DMS53 (cell line): ENCODE measurements around the gene POLR3B.
A peak's percentile ranks its signal among the peaks of the same experiment; 100 is the strongest.
"Not testable (repeated sequence)": the region's sequence is repeated elsewhere in the genome, so short reads cannot be mapped to it uniquely, and the experiment has no call there.

Experiments
- DNase-seq: peaks from one replicate; lab custom pipeline; 2025; lab: John Stamatoyannopoulos, UW

POLR3B gene

DNA sequence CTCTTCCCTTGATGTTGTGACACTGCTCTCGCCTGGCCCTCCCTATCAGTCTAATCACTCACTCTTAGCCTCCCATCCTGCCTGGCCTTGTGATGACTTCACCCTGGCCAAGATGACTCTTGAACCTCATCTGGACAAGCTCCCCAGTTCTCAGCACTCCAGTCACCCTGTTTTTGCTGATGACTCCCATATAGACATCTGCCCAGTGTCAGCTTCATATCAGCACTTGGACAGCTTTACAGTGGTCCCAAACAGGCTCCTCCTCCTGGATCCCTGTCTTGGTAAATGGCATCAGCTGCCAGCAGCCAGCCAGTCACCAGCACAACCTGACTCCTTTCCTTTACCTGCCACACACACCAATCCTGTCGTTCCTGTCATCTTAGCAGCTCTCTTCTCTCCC lies 104.2 kb downstream of the POLR3B start:
- DNase-seq, result no peak

DNA sequence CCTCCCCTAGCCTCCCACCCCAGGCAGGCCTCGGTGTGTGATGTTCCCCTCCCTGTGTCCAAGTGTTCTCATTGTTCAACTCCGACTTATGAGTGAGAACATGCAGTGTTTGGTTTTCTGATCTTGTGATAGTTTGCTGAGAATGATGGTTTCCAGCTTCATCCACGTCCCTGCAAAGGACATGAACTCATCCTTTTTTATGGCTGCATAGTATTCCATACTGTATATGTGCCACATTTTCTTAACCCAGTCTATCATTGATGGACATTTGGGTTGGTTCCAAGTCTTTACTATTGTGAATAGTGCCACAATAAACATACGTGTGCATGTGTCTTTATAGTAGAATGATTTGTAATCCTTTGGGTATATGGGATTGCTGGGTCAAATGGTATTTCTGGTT lies 108.1 kb downstream of the POLR3B start:
- DNase-seq, result not testable (repeated sequence)

DNA sequence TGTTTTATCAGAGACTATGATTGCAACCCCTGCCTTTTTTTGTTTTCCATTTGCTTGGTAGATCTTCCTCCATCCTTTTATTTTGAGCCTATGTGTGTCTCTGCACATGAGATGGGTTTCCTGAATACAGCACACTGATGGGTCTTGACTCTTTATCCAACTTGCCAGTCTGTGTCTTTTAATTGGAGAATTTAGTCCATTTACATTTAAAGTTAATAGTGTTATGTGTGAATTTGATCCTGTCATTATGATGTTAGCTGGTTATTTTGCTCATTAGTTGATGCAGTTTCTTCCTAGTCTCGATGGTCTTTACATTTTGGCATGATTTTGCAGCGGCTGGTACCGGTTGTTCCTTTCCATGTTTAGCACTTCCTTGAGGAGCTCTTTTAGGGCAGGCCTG lies 118.1 kb downstream of the POLR3B start:
- not testable (repeated sequence) for DNase-seq

DNA sequence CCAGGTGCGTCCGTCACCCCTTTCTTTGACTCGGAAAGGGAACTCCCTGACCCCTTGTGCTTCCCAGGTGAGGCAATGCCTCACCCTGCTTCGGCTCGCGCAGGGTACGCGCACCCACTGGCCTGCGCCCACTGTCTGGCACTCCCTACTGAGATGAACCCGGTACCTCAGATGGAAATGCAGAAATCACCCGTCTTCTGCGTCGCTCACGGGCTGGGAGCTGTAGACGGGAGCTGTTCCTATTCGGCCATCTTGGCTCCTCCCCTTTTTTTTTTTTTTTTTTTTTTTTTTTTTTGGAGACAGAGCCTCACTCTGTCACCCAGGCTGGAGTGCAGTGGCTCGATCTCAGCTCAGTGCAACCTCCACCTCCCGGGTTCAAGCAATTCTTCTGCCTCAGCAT lies 120.1 kb downstream of the POLR3B start:
- peak; percentile 81 for DNase-seq

DNA sequence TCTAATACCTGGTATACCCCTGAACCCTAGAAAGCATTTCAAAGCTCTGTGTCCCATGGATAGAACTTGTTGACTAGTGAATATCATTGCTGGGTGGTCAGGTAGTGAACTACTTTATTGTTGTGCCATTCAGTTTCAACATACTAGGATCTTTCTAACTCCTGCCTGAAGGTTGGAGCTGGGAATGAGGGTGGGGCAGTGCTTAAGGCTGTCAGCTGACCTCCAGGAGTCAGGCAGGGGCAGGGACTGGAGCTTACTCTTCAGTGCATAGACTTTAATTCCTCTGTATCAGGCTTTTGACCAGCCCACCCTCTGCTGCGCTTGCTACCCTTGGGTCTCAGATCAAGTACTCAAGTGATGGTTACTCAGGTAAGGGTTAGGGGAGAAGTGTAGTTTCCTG lies 122.7 kb downstream of the POLR3B start:
- DNase-seq, result no peak

DNA sequence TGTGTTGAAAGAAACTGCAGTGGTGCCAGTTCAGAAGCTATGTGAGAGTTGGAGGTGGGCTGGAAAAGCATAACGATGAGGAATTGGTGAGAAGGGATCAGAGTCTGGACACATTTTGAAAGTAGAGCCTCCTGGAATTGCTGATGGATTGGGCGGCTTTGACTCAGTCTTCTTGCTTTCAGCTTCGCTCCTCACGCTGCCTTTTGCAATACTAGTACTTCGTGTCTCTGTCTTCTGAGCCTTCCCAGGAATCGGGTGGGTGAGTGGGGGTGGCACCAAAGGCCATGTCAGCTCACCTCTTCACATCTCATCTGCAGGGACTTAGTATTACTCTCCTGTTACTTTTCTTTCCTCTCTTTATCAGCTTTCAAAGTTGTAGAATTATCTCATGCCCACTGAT lies 123.7 kb downstream of the POLR3B start:
- DNase-seq, result no peak

DNA sequence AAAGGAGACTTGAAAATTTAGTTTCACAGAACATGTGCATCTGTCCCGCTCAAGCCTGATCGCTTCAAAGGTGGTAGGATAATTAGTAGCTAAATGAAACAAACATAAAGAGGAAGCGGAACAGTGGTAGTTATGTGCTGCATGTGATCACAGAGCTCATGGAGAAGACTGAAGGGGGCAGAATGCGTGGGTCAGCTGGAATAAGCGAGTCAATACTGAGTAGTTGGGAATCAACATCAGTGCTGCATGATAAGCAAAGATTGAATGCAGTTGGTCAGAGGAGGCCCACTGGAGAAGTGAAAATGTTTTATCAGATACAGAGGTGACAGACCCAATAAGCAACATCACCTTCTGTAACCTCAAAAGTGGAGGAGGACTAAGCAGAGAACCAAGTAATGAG lies 130.1 kb downstream of the POLR3B start:
- no peak for DNase-seq

DNA sequence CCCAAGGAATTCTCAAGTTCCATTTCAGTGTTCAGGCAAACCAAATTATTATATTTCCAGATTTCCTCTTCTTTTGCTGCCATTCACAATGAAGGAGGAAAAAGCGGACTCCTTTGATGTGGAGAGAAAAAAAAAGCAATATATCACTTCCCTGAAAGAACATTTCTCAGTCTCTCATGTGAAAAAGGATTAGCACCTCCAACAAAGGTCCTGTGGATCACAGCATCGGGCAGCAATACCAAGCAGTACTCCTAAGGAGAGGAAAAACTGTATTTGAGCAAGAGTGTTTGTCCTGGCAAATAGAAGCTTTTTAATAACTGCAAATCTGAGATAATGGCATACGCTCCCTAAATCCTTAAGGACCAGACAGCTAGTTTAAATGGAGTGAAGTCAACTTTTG lies 131.3 kb downstream of the POLR3B start:
- DNase-seq, result no peak

DNA sequence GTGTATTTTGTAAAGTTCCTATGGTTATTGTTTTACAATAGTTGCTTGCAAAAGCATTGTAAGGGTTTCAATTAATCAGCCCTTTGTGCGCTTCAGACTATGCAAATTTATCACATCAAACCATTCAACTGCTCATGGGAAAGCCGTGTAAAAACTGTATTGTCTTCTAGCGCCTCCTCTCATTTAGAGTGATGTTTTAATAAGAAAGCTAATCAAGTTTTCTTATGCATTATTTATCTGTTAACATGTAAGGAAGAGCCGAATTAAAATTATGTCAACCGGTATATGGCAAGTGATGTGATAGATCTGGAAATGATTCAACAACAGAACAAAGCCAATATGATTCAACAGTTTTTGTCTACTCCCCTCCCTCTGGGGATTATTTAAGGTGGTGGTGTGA lies 132.7 kb downstream of the POLR3B start:
- DNase-seq, result no peak

DNA sequence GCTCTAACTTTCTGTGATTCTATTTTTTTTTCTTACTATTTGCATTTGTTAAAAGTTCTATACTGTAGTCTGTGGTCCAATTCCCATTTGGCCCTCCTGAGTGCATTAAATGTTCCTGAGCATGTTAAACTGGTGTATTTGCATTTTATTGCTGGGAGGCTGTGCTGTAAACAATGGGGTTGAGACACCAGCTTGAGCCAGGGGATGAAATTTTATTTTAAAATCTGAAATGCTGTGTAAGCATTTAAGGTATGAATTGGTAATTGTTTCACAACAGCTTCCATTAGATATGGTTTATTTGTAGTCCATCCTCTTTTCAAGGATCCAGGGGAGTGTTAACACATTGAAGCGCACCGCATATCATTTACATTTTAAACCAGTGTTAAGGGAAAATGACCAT lies 135.3 kb downstream of the POLR3B start:
- DNase-seq, result no peak

DNA sequence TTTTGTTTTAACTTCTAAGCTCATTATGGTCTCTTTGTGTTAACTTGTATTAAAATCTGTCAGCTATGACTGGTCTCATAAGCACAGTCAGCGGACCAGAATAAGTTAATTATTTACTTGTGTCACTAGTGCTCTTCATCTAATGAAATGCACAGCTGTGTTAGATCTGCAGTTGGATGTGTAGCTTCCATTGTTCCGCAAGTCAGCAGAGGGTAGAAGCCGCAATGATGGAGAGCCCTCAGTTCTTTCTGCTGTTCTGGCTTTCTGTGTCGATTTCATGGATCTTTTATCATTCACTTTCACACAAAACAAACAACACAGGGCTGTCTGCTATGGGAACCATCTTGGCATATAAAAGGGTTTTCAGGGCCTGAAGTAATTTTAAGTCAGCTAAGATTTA lies 136.0 kb downstream of the POLR3B start:
- DNase-seq, result peak; percentile 95

DNA sequence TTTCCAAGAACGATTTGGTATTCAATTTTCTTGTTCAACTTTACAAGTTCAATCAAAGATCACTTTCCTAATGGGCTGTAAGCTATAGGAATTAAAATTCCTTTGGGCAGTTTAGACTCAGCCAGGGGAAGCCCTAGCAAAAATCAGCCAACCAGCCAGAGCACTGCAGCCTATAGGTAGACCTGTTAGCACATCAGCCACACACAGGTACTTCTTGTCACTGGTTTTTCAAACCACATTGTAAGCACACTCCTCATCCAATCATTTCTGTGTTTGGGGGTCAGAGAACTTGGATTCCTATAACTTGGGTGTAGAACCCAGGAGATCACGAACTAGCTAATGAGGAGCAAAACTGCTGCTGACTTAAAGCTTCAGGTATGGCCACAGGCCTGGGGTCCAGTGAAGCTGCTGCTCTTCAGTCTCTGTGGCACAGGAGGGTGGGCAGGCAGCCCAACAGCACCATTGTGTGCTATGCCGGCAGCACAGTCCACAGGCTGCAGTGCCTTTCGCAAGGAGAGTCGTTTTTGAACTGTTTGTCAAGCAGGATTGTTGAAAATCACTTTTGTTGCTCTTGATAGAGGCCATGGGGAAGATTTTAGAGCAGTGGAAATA lies 137.9 kb downstream of the POLR3B start:
- DNase-seq, result no peak

DNA sequence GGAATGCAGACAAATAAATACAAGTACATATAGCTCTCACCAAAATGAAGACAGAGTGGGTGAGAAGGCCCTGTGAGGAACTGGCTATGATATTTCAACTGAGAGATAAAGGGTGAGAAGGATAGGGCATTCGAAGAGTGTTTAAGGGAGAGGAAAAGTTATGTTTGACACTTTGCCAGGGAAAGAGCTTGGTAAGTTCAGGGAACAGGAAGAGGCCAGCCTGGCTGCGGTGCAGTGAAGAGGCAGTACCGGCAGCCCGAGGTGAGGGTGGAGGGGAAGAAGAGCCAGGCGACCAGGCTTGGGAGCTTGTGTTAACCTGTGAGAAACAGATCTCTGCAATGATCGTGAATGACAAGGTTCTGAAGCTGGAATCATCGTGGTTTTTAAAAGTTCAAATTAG lies 140.5 kb downstream of the POLR3B start:
- no peak for DNase-seq

DNA sequence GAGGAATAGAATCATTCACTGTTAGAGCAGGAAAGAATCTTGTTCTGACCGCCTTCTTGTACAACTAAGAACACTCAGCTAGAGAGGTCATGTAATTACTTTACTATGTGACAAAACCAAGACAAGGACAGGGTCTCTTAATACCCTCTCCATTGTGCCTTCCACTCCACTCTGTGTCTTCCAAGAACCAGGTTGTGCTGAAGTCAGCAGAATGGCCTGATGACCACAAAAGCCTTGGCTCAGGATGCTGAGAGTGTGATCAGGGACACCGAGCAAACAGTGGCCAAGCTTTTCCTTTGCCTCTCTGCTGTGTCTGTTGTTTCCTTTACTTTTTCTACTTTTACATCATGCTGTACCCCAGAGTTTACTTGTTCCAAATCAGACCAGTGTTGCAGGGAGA lies 142.1 kb downstream of the POLR3B start:
- no peak for DNase-seq

DNA sequence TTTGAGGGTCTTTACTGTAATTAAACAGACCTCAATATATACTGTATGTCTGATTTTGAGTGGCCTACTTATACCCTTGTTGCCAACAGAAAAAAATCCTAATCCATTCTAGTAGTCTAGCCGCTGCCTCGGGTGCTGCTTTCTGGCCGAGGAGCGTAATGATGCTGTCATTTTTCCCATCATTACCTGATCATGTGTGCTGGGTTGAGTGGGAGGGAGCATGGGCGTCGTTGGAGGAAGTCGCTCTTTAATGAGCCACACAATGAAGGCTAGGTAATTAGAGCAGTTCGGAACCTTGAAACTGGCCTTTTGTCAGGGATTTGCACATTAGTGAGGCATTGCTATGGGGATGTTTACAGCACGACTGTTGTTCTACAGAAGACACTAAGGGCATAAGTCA lies 149.1 kb downstream of the POLR3B start:
- no peak for DNase-seq

DNA sequence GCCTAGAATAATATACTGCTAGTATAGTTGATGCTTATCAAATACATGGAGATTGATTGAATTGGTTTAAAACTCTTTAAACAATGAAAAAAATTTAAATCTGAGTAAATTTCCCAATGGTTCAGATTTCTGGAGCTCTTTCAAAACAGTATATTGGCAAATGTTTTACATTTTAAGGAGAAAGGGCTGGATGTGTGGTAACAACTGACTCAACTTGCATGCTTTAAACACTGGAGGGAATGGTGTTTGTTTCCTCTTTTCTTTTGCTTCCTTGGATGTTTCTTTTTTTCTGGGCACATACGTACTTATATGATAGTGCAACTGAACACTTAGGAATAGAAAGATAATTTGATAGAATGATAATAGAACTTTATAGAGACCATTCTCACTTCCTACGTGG lies 151.4 kb downstream of the POLR3B start:
- no peak for DNase-seq

DNA sequence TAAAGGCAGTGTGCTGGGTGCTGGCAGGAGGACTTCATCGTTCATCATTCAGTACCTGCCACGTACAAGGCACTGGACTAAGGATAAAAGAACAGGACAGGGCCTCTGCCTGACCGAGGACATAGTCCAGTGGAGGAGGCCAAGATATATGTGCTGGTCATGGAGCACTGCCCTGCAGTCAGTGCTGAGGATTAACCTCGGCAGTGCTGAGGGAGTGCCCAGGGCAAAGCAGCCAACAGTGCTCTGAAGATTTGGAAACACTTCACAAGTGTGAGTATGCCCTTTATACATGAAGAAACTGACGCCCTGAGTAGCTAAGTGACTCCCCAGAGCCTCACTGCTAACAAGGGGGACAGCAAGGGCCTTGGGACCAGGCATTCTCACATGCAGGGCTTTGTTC lies 153.8 kb downstream of the POLR3B start:
- no peak for DNase-seq

DNA sequence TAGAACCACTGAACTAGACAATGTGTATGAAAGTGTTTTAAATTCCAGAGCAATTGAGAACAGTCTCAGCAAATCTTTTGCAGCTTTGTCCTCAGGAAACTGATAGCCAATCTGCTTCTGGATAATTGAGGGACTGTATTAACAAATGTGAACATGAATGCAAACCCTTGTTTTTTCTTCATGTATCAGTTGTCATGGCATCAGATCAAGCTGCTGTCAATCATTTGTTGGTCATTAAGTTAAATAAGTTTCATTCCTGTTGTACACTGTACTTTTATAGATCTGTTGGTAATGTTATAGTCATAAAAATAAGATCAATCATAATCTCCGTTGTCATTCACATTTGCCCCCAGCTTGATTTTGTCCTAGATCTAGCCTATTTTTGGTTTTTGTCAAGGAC lies 159.8 kb downstream of the POLR3B start:
- no peak for DNase-seq

DNA sequence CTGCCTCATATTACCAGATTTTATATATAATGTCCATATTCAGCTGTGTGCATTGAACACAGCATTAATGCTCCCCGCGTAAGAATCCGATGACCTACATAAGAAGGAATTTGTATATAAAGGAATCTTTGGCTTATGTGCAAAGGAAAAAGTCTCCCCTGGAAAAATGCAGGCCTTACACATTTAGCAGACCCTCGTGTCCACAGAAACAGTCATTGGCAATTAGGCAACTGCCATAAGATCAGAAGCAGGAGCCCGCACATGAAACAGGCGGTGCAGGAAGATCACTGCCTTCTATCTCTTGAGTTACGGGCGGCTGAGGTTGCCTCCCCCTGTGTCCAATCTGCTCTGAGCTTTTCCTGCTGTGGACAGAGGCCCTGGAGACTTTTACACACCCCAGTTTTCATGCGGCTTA lies 162.1 kb downstream of the POLR3B start:
- no peak for DNase-seq

DNA sequence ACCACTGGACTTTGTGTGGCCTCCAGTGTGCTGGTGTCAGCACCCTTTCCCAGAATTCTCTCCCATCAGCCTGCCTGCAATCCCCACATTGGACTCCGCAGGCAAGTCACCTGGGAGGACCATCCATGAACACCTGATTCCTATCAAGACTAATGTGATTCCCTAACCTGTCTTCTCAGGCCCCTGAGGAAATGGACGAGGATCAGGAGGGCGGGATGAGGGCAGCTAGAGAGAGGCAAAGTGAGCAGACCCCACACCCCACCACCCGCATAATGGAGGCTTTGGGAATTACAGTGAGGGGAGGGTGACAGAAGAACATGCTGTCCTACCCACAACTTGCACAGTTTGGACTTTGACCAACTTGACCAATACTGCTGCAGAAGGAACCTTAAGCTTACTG lies 164.4 kb downstream of the POLR3B start:
- no peak for DNase-seq

DNA sequence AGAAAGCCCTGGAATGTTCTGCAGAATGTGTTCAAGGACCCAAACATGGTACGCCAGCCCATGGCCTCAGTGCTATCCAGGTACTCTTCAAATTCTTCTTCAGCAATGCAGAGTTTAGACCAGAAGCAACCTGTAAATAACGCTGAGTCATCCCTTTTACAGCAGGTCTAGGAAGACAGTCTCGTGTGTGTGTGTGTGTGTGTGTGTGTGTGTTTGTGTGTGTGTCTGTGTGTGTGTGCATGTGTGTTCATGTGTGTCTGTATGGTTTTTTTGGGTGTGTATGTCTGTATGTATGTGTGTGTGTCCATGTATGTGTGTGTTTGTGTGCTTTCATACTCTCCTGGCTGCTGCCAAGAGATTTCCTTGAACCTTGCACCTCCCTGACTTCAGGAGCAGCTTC lies 165.2 kb downstream of the POLR3B start:
- peak; percentile 38 for DNase-seq

DNA sequence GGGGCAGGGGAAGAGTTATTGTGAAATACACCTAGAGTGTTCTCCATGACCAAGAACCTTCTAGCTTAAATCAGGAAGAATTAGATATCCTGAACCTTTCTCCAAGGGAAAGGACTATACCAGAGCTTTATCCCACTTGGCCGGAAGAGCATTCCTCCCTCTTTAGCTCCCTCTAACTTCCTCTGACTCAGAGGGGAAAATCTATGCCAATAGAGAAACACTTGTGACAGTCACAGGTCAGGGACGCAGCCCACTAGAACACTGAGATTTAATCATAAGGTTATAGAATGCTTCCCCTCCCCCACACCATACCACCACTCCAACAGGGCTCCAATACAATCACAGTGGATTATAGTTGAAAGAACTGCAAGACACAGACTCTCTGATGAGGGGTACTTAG lies 169.8 kb downstream of the POLR3B start:
- DNase-seq, result no peak

DNA sequence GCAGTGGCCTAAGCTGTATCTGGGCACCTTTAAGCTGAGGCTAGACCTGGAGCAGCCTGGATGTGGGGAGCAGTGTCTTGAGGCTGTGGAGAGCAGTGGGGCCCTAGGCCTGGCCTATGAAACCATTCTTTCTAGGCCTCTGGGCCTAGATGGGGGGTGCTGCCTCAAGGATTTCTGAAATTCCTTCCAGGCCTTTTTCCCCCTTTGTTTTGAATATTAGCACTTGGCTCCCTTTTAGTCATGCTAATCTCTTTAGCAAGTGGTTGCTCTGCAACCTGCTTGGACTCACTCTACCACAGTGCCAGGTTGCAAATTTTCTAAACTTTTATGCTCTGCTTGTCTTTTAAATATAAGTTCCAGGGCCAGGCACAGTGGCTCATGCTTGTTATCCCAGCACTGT lies 183.7 kb downstream of the POLR3B start:
- no peak for DNase-seq

DNA sequence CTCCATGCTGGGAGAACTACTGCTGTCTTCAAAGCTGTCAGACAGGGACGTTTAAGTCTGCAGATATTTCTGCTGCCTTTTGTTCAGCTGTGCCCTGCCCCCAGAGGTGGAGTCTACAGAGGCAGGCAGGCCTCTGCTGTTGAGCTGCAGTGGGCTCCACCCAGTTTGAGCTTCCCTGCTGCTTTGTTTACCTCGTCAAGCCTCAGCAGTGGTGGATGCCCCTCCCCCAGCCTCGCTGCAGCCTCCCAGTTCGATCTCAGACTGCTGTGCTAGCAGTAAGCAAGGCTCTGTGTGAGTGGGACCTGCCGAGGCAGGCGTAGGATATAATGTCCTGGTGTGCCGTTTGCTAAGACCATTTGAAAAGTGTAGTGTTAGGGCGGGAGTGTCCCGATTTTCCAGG lies 193.9 kb downstream of the POLR3B start:
- DNase-seq, result peak; percentile 59

DNA sequence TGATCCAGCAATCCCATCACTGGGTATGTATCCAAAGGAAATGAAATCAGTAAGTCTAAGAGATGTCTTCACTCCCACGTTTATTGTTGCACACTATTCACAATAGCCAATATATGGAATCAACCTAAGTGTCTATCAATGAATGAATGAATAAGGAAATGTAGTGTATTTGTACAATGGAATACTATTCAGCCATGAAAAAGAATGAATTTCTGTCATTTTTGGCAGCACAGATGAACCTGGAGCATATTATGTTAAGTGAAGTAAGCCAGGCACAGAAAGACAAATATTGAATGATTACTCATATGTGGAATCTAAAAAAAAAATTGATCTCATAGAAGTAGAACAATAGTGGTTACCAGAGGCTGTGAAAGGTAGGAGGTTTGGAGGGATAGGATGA lies 194.7 kb downstream of the POLR3B start:
- DNase-seq, result peak; percentile 25
